ENCODE results near the gene ALG9. TPM values are rescaled to one million over a fixed set of nuclear protein-coding genes. Genes with fewer than 3 reads are reported as not detected.

Gene ALG9
- total RNA-seq, 1 experiment from 2014 or later = 23.7 TPM

GRCh38 chr11:111910676-111911562, 39.5 kb upstream of the ALG9 start:
- no peaks in the 10 kb centered on the region for H3K36me3 ChIP-seq (ENCODE audit: control insufficient read depth in 1 of 2, insufficient read depth in 2 of 2, low read length in 2 of 2)
- H3K27ac ChIP-seq (ENCODE audit: low read depth, low read length) = no peak overlapping the region
- no peak overlapping the region for H3K4me2 ChIP-seq (ENCODE audit: low read length)
- H3K27me3 ChIP-seq (ENCODE audit: insufficient read depth, low read length) = peaks cover 8% of the 10 kb centered on the region; the same call in 1 of the 2 replicates
- H3K9me3 ChIP-seq (ENCODE audit: control insufficient read depth in 1 of 2, insufficient read depth in 1 of 2, low read depth in 1 of 2, low read length in 2 of 2) = no peaks in the 10 kb centered on the region
- CTCF ChIA-PET = interaction anchor here (1.7 kb wide), 1 partner anchor 16 kb away, joined by 4 read pairs; no protein-coding TSS in a partner anchor
- H3K79me2 ChIP-seq (ENCODE audit: insufficient read depth, low read length) = no peaks in the 10 kb centered on the region
- intact Hi-C loops (cut with micrococcal nuclease) = no loop called here
- TF ChIP-seq RAD21 (IDR thresholded peaks at IDR 0.05; ENCODE audit: low read depth) = no peak
- DNase-seq (ENCODE audit: low read depth, low spot score) (no peak), ATAC-seq (no peak)
- H3K4me1 ChIP-seq (ENCODE audit: control insufficient read depth in 1 of 2, insufficient read depth in 2 of 2, low read length in 2 of 2) = no peaks in the 10 kb centered on the region; a peak in 1 of 4 replicates
- H4K20me1 ChIP-seq (ENCODE audit: insufficient read depth) = no peaks in the 10 kb centered on the region
- POLR2A ChIA-PET = no interaction called here
- H3K9me2 ChIP-seq (ENCODE audit: insufficient read depth) = no peaks in the 10 kb centered on the region
- no peak overlapping the region for H3K4me3 ChIP-seq (replicated peaks in 1 of 2; ENCODE audit: low read depth in 1 of 2, low read length in 2 of 2)
- no TSS peak for BruUV-seq (replicated peaks)
- RAD21 ChIA-PET (ENCODE audit: low non-redundant PET in 1 of 2, low total read pairs in 2 of 2, uncharacterized antibody in 2 of 2, unreplicated experiment in 2 of 2) = no interaction called here
- no peak overlapping the region for H3K9ac ChIP-seq (ENCODE audit: low read length)
- no peak overlapping the region for H2AFZ ChIP-seq (ENCODE audit: low read depth, low read length, poor library complexity, severe bottlenecking)

- Histone ChIP-seq H3K9ac (ENCODE audit: low read length) (no peak overlapping the region), H3K4me3 (replicated peaks in 1 of 2; ENCODE audit: low read depth in 1 of 2, low read length in 2 of 2) (no peak overlapping the region), H3K27me3 (ENCODE audit: insufficient read depth, low read length) (peaks cover 4% of the 10 kb centered on the region; the same call in 1 of the 2 replicates), H3K9me2 (ENCODE audit: insufficient read depth) (no peaks in the 10 kb centered on the region), H4K20me1 (ENCODE audit: insufficient read depth) (no peaks in the 10 kb centered on the region), H3K27ac (ENCODE audit: low read depth, low read length) (no peak overlapping the region), H3K79me2 (ENCODE audit: insufficient read depth, low read length) (no peaks in the 10 kb centered on the region), H3K36me3 (ENCODE audit: control insufficient read depth in 1 of 2, insufficient read depth in 2 of 2, low read length in 2 of 2) (no peaks in the 10 kb centered on the region), H3K4me2 (ENCODE audit: low read length) (no peak overlapping the region), H3K9me3 (ENCODE audit: control insufficient read depth in 1 of 2, insufficient read depth in 1 of 2, low read depth in 1 of 2, low read length in 2 of 2) (no peaks in the 10 kb centered on the region), H2AFZ (ENCODE audit: low read depth, low read length, poor library complexity, severe bottlenecking) (no peak overlapping the region), H3K4me1 (ENCODE audit: control insufficient read depth in 1 of 2, insufficient read depth in 2 of 2, low read length in 2 of 2) (no peaks in the 10 kb centered on the region; a peak in 1 of 4 replicates)
- ChIA-PET POLR2A (no interaction called here), CTCF (no interaction called here), RAD21 (ENCODE audit: low non-redundant PET in 1 of 2, low total read pairs in 2 of 2, uncharacterized antibody in 2 of 2, unreplicated experiment in 2 of 2) (no interaction called here)
- no TSS peak for BruUV-seq (replicated peaks)
- ATAC-seq = no peak
- intact Hi-C loops (cut with micrococcal nuclease) = no loop called here
- TF ChIP-seq ZNF274 (IDR thresholded peaks at IDR 0.05; ENCODE audit: low read depth, low read length) (no peak), FOSL1 (IDR thresholded peaks at IDR 0.05; ENCODE audit: low read depth) (no peak), POLR2AphosphoS5 (IDR thresholded peaks at IDR 0.05; ENCODE audit: low read depth, low read length) (no peak), ATF3 (IDR thresholded peaks at IDR 0.05) (no peak), EZH2phosphoT487 (IDR thresholded peaks at IDR 0.05; ENCODE audit: borderline replicate concordance) (no peak), YY1 (IDR thresholded peaks at IDR 0.05; ENCODE audit: extremely low read depth, insufficient replicate concordance, low read depth, low read length) (no peak), REST (IDR thresholded peaks at IDR 0.05; ENCODE audit: low read depth) (no peak), CBX3 (IDR thresholded peaks at IDR 0.05; ENCODE audit: low read depth) (no peak), SRF (IDR thresholded peaks at IDR 0.05; ENCODE audit: low read depth) (no peak), SIN3A (IDR thresholded peaks at IDR 0.05; ENCODE audit: low read depth) (no peak), CTCF (IDR thresholded peaks at IDR 0.05 in 2 of 3, conservative IDR thresholded peaks at IDR 0.05 in 1 of 3; ENCODE audit: borderline replicate concordance in 1 of 3, insufficient read depth in 1 of 3, low read depth in 2 of 3, low read length in 2 of 3) (no peak), RAD21 (IDR thresholded peaks at IDR 0.05; ENCODE audit: low read depth) (no peak), MAX (IDR thresholded peaks at IDR 0.05) (no peak)
- DNase-seq (ENCODE audit: low read depth, low spot score) = no peak
Measured at GRCh38 chr11:111909378-111909777, 38.0 kb upstream of the ALG9 start.

All from HCT116 (cell line).